Mesothelial cell of epicardium (in vitro differentiated cells): ENCODE measurements around the gene OR2T5. TPM values are rescaled to one million over a fixed set of nuclear protein-coding genes. Genes with fewer than 3 reads are reported as not detected.
"Not testable (repeated sequence)": the region's sequence is repeated elsewhere in the genome, so short reads cannot be mapped to it uniquely, and the experiment has no call there.

Source experiments
- DNase-seq, 2 experiments: peaks; one replicate each; pipeline ENCODE4 v3.0.0; 2021; ENCODE audit warnings: low spot score in 2 of 2; ENCODE audit not compliant: unreplicated experiment in 2 of 2
- H3K27ac Mint-ChIP-seq: 2 replicates; pipeline ENCODE4 v1.8.0; 2021; ENCODE audit warnings: mixed read lengths
- H3K27me3 Mint-ChIP-seq: 2 replicates; pipeline ENCODE4 v1.8.0; 2021; ENCODE audit warnings: low read depth, mixed read lengths
- H3K36me3 Mint-ChIP-seq: 2 replicates; pipeline ENCODE4 v1.8.0; 2021; ENCODE audit warnings: mixed read lengths
- H3K4me1 Mint-ChIP-seq: 2 replicates; pipeline ENCODE4 v1.8.0; 2021; ENCODE audit warnings: mixed read lengths
- H3K4me3 Mint-ChIP-seq: 2 replicates; pipeline ENCODE4 v1.8.0; 2021; ENCODE audit warnings: mild to moderate bottlenecking, moderate library complexity, mixed read lengths
- H3K9me3 Mint-ChIP-seq: 2 replicates; pipeline ENCODE4 v1.8.0; 2021; ENCODE audit warnings: mixed read lengths
- total RNA-seq: library from RNA; stranded (reverse); gene quantifications from 3 replicates; pipeline ENCODE4 v1.2.1, GENCODE V29; 2021
- TF ChIP-seq, protein P1 (sequence below): fragments of 200-600 bp; sonication (generic); IDR thresholded peaks from one replicate; pipeline ENCODE4 v1.5.0; 2021; ENCODE audit warnings: antibody characterized with exemption; ENCODE audit not compliant: unreplicated experiment

The OR2T5 gene
- total RNA-seq, 1 donor from 2014 or later = not detected

DNA sequence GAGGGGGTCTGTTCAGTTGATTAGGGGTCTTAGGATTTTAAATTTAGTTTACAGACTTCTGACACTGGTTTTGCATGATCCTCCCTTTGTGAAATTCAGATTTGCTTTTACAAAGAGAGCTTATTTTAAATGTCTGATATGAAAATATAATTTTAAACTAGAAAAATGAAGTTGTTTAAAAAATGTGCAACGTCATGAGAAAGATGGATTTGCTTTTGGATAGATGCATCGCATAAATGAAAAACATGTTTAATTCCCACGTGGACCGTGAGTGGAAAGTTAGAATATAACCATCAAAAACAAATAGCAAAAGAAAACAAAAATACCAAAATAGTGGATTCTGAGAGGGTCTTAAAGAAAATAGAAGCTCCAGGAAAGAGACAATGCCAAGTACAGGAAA, 17.2 kb upstream of the OR2T5 start:
- H3K4me1 Mint-ChIP-seq = no peaks in the 10 kb centered on the region
- TF ChIP-seq, protein P1, sequence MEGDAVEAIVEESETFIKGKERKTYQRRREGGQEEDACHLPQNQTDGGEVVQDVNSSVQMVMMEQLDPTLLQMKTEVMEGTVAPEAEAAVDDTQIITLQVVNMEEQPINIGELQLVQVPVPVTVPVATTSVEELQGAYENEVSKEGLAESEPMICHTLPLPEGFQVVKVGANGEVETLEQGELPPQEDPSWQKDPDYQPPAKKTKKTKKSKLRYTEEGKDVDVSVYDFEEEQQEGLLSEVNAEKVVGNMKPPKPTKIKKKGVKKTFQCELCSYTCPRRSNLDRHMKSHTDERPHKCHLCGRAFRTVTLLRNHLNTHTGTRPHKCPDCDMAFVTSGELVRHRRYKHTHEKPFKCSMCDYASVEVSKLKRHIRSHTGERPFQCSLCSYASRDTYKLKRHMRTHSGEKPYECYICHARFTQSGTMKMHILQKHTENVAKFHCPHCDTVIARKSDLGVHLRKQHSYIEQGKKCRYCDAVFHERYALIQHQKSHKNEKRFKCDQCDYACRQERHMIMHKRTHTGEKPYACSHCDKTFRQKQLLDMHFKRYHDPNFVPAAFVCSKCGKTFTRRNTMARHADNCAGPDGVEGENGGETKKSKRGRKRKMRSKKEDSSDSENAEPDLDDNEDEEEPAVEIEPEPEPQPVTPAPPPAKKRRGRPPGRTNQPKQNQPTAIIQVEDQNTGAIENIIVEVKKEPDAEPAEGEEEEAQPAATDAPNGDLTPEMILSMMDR = no peak
- no peaks in the 10 kb centered on the region for H3K27me3 Mint-ChIP-seq
- H3K4me3 Mint-ChIP-seq = no peak overlapping the region
- DNase-seq = no peak
- H3K27ac Mint-ChIP-seq = no peak overlapping the region
- H3K36me3 Mint-ChIP-seq = no peaks in the 10 kb centered on the region
- peaks cover 45% of the 10 kb centered on the region for H3K9me3 Mint-ChIP-seq

DNA sequence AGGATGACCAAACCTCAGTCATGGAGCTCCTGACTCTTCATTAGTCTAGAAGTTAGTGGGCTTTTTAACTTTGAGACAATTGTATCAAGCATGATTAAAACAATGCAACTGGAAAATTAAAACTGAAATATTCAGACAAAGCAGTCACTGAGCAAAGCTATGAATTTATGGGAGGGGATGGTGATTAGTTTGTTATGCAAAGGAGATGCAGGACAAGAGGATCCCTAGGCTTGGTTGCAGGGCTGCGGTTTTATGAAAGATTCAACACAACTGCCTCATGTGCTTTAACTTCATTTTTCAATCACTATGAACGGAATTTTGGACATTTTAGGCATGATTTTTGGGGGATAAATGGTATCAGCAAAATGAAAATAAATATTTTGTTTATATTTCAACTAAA, 16.3 kb upstream of the OR2T5 start:
- peaks cover 43% of the 10 kb centered on the region for H3K9me3 Mint-ChIP-seq
- not testable (repeated sequence) for H3K27ac Mint-ChIP-seq, H3K36me3 Mint-ChIP-seq, H3K4me1 Mint-ChIP-seq, H3K4me3 Mint-ChIP-seq, H3K27me3 Mint-ChIP-seq, DNase-seq

DNA sequence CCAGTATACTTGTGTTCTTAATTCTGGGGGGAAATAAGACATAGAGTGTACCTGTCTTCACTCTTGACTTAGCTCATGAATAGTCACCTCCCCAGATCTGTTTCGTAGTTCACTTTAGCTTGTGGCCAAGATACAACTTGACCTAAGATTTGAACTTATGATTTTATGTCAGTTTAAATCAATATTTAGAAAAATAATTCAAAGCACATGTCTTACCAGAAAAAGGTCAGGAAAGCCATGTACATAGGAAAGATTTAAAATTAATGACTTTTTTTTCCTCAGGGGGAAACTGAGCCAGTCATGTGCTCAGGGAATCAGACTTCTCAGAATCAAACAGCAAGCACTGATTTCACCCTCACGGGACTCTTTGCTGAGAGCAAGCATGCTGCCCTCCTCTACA, 15.3 kb upstream of the OR2T5 start, which contains the start of gene OR2T3:
Gene OR2T3 (plus strand): TSS at position 301 of the 400 bp plus-strand sequence. CDS start 0 bp downstream, at position 301.
- peaks cover 35% of the 10 kb centered on the region for H3K9me3 Mint-ChIP-seq
- not testable (repeated sequence) for DNase-seq, H3K27ac Mint-ChIP-seq, H3K27me3 Mint-ChIP-seq, H3K36me3 Mint-ChIP-seq, H3K4me3 Mint-ChIP-seq, H3K4me1 Mint-ChIP-seq

DNA sequence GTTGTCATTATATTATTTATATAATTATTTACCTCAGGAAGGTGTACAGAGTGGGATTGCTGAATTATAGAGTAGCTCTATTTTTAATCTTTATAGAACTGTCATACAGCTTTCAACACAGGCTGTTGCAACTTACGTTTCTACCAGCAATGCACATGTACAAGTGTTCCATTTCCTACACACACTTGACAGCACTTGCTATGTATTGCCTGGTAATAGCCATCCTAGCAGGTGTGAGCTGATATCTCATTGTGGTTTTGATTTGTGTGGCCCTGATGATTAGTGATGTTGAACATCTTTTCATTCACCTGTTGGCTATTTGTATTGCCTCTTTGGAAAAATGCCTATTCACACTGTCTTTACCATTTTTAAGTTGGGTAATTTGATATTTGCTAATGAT, 12.7 kb upstream of the OR2T5 start:
- H3K4me1 Mint-ChIP-seq, DNase-seq, H3K4me3 Mint-ChIP-seq, H3K27me3 Mint-ChIP-seq, H3K36me3 Mint-ChIP-seq, H3K27ac Mint-ChIP-seq: not testable (repeated sequence)
- H3K9me3 Mint-ChIP-seq = peaks cover 32% of the 10 kb centered on the region

DNA sequence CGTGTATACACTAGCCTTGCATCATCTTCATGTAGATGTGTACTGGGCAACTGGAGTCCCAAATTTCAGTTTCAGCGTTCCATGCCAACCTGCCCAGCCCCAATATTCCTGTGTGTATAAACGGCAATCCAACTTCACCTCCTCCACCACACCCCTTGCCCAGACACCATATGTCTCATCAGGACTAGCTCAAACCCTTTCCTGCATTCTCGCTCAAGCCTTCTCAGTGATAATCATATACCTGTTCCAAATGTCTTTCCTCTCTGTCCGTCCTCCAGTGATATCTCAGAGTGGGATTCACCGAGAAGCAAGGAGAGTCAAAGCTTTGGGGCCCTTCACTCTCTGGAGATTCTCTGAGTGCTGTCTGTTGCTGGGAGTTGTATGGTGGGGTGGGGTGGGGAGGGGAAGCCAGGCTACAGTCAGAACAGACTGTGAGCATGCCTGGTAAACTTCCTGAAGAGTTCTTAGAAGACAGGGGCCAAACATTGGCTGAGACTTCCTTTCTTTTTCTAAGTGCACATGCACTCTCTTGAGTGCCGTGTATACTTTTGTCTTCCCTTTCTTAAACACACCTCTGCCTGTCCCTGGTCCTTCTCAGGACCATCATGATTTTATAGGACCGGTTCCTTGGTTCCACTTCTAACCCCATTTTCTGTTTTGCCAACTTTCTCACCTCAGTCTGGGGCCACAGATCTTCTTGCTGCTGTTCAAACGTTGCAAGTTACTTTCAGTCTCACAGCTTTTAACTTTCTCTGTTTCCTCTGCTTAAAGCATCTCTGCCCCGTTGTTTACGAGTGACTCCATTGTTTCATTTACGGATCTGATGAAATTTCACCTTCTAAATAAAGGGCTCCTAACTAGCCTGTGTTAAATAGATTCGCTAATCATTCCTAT, 6.5 kb upstream of the OR2T5 start:
- H3K9me3 Mint-ChIP-seq = peaks cover 23% of the 10 kb centered on the region
- not testable (repeated sequence) for H3K27me3 Mint-ChIP-seq, H3K4me1 Mint-ChIP-seq, DNase-seq, H3K4me3 Mint-ChIP-seq, H3K27ac Mint-ChIP-seq, H3K36me3 Mint-ChIP-seq

DNA sequence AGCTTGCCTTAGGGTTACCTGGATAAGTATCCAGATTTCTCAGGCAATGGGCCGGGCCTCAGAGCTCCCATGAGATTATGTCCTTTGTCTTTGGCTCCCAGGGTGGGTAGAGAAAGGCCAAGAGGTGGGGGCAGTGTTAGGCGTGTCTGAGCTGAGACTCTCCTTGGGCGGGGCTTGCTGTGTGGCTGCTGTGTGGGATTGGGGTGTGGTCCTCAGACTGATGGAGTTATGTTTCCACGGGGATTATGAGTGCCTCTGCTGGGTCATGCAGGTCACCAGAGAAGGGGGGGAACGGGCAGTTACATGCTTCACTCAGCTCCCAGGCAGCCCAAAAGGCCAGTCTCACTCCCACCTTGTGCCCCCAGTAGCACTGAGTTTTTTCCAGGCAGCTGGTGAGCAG, 8.3 kb downstream of the OR2T5 start:
- H3K27me3 Mint-ChIP-seq, H3K27ac Mint-ChIP-seq, DNase-seq, H3K36me3 Mint-ChIP-seq, H3K4me1 Mint-ChIP-seq, H3K4me3 Mint-ChIP-seq: not testable (repeated sequence)
- peaks cover 11% of the 10 kb centered on the region for H3K9me3 Mint-ChIP-seq

DNA sequence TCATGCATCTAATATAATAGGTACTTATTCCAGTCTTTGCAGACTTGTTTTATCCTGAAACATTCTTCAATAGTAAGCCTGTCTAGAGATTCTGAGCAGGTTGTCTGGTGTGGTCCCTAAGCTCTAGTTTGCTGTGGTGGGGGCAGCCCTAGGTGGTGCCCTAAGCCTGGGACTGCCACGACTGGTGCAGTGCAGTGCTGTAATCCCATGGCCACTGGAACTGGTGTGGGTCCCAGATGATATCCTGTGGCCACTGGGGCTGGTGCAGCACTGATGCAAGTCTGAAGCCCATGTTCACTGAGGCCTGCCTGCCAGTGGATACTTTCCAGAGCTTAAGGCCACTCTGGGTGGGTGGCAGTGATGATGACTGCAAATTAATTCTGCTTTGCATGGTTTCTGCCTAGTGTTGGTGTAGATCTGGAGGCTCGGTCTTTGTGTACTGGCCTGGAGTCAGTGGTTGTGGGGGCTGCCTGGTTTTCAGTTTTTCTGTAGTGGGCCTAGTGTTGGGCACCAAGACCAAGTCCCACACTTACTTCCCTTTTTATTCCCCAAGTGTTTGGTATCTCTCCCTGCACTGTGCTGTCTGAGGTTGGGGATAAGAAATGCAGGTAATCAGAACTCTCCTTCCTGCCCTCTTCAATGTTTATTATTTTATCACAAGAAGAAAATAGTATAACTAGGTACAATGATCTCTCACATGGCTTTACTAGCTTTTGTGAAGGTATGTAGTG, 12.1 kb downstream of the OR2T5 start:
- H3K4me1 Mint-ChIP-seq, H3K36me3 Mint-ChIP-seq, H3K4me3 Mint-ChIP-seq, H3K27me3 Mint-ChIP-seq, H3K27ac Mint-ChIP-seq, DNase-seq: not testable (repeated sequence)
- peaks cover 11% of the 10 kb centered on the region for H3K9me3 Mint-ChIP-seq

DNA sequence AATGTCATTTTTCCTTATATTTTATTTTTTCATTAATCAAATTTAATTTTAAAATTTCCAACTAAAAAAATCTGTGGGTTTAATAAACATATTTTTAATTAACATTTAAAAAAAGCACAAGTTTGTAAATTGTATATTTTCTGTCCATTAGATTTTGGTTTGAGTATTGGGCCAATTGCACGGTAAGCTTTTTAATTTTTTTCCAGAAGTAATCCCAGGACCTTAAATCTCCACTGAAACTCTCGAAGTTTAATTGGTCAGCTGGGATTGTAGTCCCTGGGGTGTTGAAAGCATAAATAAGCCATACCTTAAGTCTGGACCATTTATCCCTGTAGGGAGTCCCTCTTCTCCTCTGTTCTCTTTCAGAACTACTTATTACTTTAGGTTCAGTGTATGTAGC, 19.4 kb downstream of the OR2T5 start, which contains the start of gene OR2G6:
Gene OR2G6 (plus strand): TSS at position 301 of the 400 bp plus-strand sequence. CDS start 13,574 bp downstream, outside the sequence.
- not testable (repeated sequence) for DNase-seq, H3K9me3 Mint-ChIP-seq, H3K4me1 Mint-ChIP-seq, H3K27me3 Mint-ChIP-seq, H3K27ac Mint-ChIP-seq, H3K4me3 Mint-ChIP-seq, H3K36me3 Mint-ChIP-seq

DNA sequence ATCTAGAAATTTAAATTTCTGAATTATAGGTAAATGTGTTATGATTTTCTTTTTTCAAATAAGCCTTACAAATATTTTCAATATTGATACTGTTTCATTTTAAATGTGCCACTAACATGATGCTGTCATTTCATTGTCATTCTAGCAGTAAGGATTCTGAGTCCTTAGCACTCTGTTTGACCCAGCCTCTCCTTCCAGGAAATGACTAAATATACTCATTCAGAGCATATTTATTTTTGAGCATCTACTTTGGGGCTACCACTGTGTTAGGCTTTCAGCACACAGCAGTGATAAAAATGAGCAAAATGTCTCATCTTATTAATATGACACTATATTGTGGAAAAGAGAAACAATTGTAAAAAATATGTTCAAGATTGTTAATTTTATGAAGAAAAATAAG, 21.8 kb downstream of the OR2T5 start:
- H3K9me3 Mint-ChIP-seq, H3K4me1 Mint-ChIP-seq, H3K36me3 Mint-ChIP-seq, H3K4me3 Mint-ChIP-seq, DNase-seq, H3K27ac Mint-ChIP-seq, H3K27me3 Mint-ChIP-seq: not testable (repeated sequence)
